Measurements from ENCODE around the gene XPR1.

XPR1 gene

GRCh38 chr1:180615493-180616290 lies 16.1 kb upstream of the XPR1 start:
- DNase-seq = no peak

GRCh38 chr1:180616439-180616838 lies 15.4 kb upstream of the XPR1 start:
- no peak for DNase-seq

GRCh38 chr1:180617774-180618395 lies 13.9 kb upstream of the XPR1 start:
- DNase-seq = peak; percentile 1

- no peak for DNase-seq
Measured at GRCh38 chr1:180620581-180620980, 11.2 kb upstream of the XPR1 start.

- DNase-seq = no peak
Measured at GRCh38 chr1:180622658-180623508, 8.9 kb upstream of the XPR1 start.

GRCh38 chr1:180623579-180624347 lies 8.1 kb upstream of the XPR1 start:
- no peak for DNase-seq

- DNase-seq = no peak
Measured at GRCh38 chr1:180626711-180627110, 5.1 kb upstream of the XPR1 start.

GRCh38 chr1:180627411-180627810 lies 4.4 kb upstream of the XPR1 start:
- no peak for DNase-seq

GRCh38 chr1:180628646-180629045 lies 3.2 kb upstream of the XPR1 start:
- no peak for DNase-seq

- no peak for DNase-seq
Measured at GRCh38 chr1:180630408-180631193, 1.2 kb upstream of the XPR1 start.

- DNase-seq = no peak
Measured at GRCh38 chr1:180631194-180631765, 542 bp upstream of the XPR1 start.

- DNase-seq = peak; percentile 40
Measured at GRCh38 chr1:180632326-180633056, 669 bp downstream of the XPR1 start.

- DNase-seq = no peak
Measured at GRCh38 chr1:180633057-180634056, 1.5 kb downstream of the XPR1 start.

- DNase-seq = peak; percentile 9
Measured at GRCh38 chr1:180636138-180636537, 4.3 kb downstream of the XPR1 start.

- no peak for DNase-seq
Measured at GRCh38 chr1:180639871-180640270, 8.0 kb downstream of the XPR1 start.

GRCh38 chr1:180640531-180640949 lies 8.7 kb downstream of the XPR1 start:
- no peak for DNase-seq

- no peak for DNase-seq
Measured at GRCh38 chr1:180641662-180642061, 9.8 kb downstream of the XPR1 start.

GRCh38 chr1:180642781-180643180 lies 11.0 kb downstream of the XPR1 start:
- no peak for DNase-seq

GRCh38 chr1:180643693-180644092 lies 11.9 kb downstream of the XPR1 start:
- DNase-seq = no peak

All from GF-D8 (cell line).